ENCODE data around the gene KREMEN2. TPM values are rescaled to one million over a fixed set of nuclear protein-coding genes. Genes with fewer than 3 reads are reported as not detected.

KREMEN2 gene
- polyA plus RNA-seq, 3 donors, result 0.09 TPM; not detected in 2

GRCh38 chr16:2924901-2925755 lies 38.9 kb upstream of the KREMEN2 start:
- Histone ChIP-seq H3K36me3 (replicated peaks in 1 of 2; ENCODE audit: control insufficient read depth in 1 of 2, insufficient read depth in 2 of 2, low read length in 2 of 2) (peaks cover 15 to 19% of the 10 kb centered on the region in 2 donors), H3K27me3 (ENCODE audit: control insufficient read depth in 2 of 2, insufficient read depth in 2 of 2, low read length in 2 of 2) (no peaks in the 10 kb centered on the region), H3K9me3 (replicated peaks in 1 of 2; ENCODE audit: control insufficient read depth in 1 of 2, insufficient read depth in 1 of 2, low read length in 2 of 2) (no peaks in the 10 kb centered on the region), H3K9ac (ENCODE audit: insufficient read depth, low read length, poor library complexity, severe bottlenecking) (no peak overlapping the region), H3K79me2 (ENCODE audit: insufficient read depth, low read length) (no peaks in the 10 kb centered on the region), H2AFZ (ENCODE audit: insufficient read depth, low read depth, low read length, poor library complexity, severe bottlenecking) (no peak overlapping the region), H3K27ac (ENCODE audit: low read depth in 1 of 2, low read length in 2 of 2) (no peak overlapping the region), H3K4me3 (replicated peaks in 1 of 3; ENCODE audit: low read depth in 2 of 3, low read length in 3 of 3) (no peak overlapping the region), H4K20me1 (ENCODE audit: insufficient read depth, low read length) (peaks cover 6% of the 10 kb centered on the region), H3K4me1 (ENCODE audit: control insufficient read depth in 1 of 2, insufficient read depth in 2 of 2, low read length in 2 of 2) (peaks cover 6 to 8% of the 10 kb centered on the region in 2 donors), H3K4me2 (replicated peaks; ENCODE audit: extremely low read depth, low read length, poor library complexity, severe bottlenecking) (no peak overlapping the region)
- peaks cover 8% of the 10 kb centered on the region for H3K4me1 Mint-ChIP-seq
- TF ChIP-seq CTCF (IDR thresholded peaks at IDR 0.05), result no peak
- 79% methylated on average over 28 of the region's 42 CpGs for WGBS (ENCODE audit: insufficient coverage)
- H3K4me3 Mint-ChIP-seq, result no peak overlapping the region
- H3K27ac Mint-ChIP-seq, result no peak overlapping the region
- no peaks in the 10 kb centered on the region for H3K27me3 Mint-ChIP-seq (ENCODE audit: low read depth in 3 of 3)
- intact Hi-C loops (cut with micrococcal nuclease), result loop anchor here in 1 of 2 donors (5.0 kb wide), 1 partner anchor 88 kb away; no protein-coding TSS in a partner anchor
- peaks cover 0 to 1% (median 0%) of the 10 kb centered on the region in 7 donors for H3K9me3 Mint-ChIP-seq
- peaks cover 19 to 40% of the 10 kb centered on the region in 2 donors for H3K36me3 Mint-ChIP-seq
- no peak for DNase-seq

DNA sequence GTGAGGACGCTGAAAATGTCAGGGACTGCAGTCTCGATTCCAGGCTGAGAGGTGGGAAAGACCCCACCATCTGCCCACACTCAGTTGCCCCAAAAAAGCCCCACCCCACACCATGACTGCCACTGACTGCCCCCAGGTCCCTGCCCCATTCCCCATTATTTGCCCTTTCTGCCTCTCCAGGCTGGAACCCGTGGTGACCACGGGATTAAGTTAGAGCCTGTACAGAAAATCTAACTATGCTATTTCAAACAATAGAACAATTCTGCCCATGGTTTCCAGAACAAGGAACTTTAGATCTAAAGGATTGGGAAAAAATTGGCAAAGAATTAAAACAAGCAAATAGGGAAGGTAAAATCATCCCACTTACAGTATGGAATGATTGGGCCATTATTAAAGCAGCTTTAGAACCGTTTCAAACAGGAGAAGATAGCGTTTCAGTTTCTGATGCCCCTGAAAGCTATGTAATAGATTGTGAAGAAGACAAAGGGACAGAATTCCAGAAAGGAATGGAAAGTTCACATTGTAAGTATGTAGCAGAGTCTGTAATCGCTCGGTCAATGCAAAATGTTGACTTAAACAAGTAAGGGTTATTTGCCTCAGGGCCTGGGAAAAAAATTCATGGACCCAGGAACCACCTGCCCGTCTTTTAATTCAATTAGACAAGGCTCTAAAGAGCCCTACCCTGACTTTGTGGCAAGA lies 38.0 kb upstream of the KREMEN2 start:
- peaks cover 21 to 27% of the 10 kb centered on the region in 2 donors for H3K36me3 ChIP-seq (replicated peaks in 1 of 2; ENCODE audit: control insufficient read depth in 1 of 2, insufficient read depth in 2 of 2, low read length in 2 of 2)
- H3K27ac ChIP-seq (ENCODE audit: low read depth in 1 of 2, low read length in 2 of 2), result no peak overlapping the region
- no peak overlapping the region for H3K4me3 Mint-ChIP-seq
- 100% methylated on average over 3 of the region's 9 CpGs for WGBS (ENCODE audit: insufficient coverage)
- H3K36me3 Mint-ChIP-seq, result peaks cover 21 to 43% of the 10 kb centered on the region in 2 donors
- no peaks in the 10 kb centered on the region for H3K9me3 ChIP-seq (replicated peaks in 1 of 2; ENCODE audit: control insufficient read depth in 1 of 2, insufficient read depth in 1 of 2, low read length in 2 of 2)
- no peak overlapping the region for H2AFZ ChIP-seq (ENCODE audit: insufficient read depth, low read depth, low read length, poor library complexity, severe bottlenecking)
- peaks cover 6% of the 10 kb centered on the region for H4K20me1 ChIP-seq (ENCODE audit: insufficient read depth, low read length)
- no peaks in the 10 kb centered on the region for H3K27me3 ChIP-seq (ENCODE audit: control insufficient read depth in 2 of 2, insufficient read depth in 2 of 2, low read length in 2 of 2)
- H3K27me3 Mint-ChIP-seq (ENCODE audit: low read depth in 3 of 3), result no peaks in the 10 kb centered on the region
- H3K79me2 ChIP-seq (ENCODE audit: insufficient read depth, low read length), result no peaks in the 10 kb centered on the region
- no peak for TF ChIP-seq CTCF (IDR thresholded peaks at IDR 0.05)
- H3K4me3 ChIP-seq (replicated peaks in 1 of 3; ENCODE audit: low read depth in 2 of 3, low read length in 3 of 3), result no peak overlapping the region
- DNase-seq, result no peak
- H3K9me3 Mint-ChIP-seq, result peaks cover 0 to 3% (median 0%) of the 10 kb centered on the region in 7 donors
- H3K27ac Mint-ChIP-seq, result peak overlapping the region in 1 of 7 donors; percentile 5
- intact Hi-C loops (cut with micrococcal nuclease), result loop anchor here in 1 of 2 donors (2.0 kb wide), 1 partner anchor 87 kb away; no protein-coding TSS in a partner anchor
- H3K4me1 ChIP-seq (ENCODE audit: control insufficient read depth in 1 of 2, insufficient read depth in 2 of 2, low read length in 2 of 2), result peaks cover 6 to 8% of the 10 kb centered on the region in 2 donors
- H3K9ac ChIP-seq (ENCODE audit: insufficient read depth, low read length, poor library complexity, severe bottlenecking), result no peak overlapping the region
- H3K4me1 Mint-ChIP-seq, result peaks cover 8% of the 10 kb centered on the region
- H3K4me2 ChIP-seq (replicated peaks; ENCODE audit: extremely low read depth, low read length, poor library complexity, severe bottlenecking), result no peak overlapping the region
